Jurkat, Clone E6-1 (cell line): Measurements from ENCODE around the gene RTN4R.

Source experiments
- DNase-seq: peaks from one replicate; pipeline ENCODE4 v3.0.0-alpha.2; 2011; ENCODE audit warnings: low read depth, low spot score
- H3K4me3 ChIP-seq: 2 replicates; pipeline ENCODE4 v1.5.1; 2011; ENCODE audit warnings: mild to moderate bottlenecking, low read length, control low read depth, moderate library complexity

The RTN4R gene

DNA sequence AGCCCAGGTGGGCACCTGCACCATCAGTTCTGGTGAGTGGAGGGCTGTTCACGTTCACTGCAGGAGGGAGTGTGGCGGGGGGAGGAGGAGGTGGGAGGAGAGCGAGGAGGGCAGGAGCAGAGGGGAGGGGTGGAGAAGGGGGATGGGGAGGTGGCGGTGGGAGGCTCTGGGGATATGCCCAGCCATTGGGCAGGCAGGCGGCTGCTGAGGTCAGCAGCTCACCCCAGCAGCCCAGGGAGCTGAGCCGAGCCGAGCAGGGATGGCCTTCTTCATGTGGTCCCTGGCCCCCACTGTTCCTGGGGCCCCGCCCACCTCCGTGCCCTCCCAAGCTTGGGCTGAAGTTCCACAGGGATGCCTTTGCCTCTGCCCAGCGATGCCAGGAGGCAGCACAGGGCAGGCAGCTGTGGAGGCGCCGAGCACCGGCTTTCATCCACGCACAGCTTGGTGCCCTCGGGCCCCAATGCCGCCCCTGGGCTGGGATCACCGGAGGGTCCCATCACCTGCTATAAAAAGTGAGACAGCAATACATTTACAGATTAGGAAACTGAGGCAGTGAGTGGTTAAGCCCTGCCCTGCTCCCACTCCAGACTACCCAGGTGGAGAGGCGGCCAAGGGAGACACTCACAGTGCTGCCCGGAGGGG is 21.6 kb downstream of the RTN4R start:
- H3K4me3 ChIP-seq, result no peak overlapping the region
- no peak for DNase-seq

DNA sequence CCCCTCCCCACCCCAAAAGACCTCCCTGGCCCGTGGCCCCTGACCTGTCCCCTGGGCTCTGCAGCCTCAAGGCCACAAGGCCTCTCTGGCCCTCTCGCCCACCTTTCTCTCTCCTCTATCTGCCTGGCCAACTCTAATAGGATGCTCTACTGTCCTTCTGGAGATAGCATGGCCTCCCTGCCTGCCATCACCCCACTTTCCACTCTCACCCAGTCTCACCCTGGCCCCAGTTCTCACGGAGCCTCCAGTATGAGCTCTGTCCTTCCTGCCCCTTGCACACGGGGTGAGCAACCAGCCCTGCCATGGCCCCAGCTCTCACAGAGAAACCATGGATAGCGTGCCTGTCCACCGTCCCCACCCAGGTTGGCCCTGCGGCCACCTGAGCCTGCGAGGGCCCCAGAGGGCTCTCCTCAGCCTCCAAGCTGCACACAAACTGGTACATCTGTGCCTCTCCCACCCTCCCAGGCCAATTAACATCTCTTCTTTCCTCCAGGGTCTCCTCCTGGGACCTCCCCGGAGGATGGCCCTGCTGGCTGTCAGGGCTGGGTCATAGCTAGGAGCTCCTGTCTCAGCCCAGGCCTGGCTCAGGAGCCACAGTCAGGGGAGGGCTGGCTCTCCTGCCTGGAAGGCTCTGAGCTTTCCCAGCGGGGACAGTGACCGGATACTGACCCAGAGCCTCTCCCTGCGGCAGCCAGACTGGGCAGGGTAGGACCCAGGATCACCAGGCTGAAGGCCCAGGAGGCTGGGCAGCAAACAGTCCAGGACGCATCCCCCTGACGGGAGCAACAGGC is 22.3 kb downstream of the RTN4R start:
- peak overlapping the region; percentile 5; the same call in 1 of the 2 replicates for H3K4me3 ChIP-seq
- DNase-seq, result no peak

DNA sequence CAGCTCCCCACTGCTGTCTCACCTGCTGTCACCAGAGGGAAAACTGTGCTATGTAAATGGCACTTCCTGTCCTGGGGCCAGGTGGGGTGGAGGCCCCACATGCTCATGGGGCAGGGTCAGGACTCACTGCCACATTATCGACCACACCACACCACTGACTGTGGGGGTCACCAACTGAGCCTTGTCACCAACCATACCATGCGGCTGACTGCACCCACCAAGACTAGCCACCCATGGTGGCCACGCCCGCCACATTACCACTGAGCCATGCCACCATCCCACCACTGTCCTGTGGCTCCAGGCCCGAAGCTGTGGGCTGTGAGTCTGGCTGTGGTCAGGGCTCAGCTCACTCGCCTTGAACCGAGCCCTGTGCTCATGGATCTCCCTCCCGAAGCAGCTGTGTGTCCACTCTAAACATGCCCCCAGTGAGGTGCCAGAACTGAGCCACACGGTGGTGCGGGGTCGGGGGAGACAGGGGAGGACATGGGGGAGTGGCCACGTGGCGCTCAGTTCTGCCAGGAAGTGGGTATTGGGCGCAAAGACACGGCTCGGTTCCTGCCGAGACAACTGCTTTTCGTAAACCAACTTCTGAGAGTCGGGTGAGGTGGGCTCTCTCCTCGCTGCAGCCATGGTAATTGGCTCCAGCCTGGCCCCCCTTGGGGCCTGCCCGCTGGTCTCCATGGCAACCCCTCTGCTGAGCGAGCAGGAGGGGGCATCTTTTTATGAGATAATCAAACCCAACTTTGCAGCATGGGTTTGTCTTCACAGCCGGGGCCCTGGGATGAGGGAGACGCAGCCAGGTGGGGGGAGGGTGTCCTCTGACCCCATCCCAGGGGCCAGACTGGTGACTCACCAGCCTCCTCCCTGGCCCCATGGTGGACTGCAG is 23.2 kb downstream of the RTN4R start:
- peak overlapping the region; percentile 23 for H3K4me3 ChIP-seq
- DNase-seq, result peak; percentile 87

DNA sequence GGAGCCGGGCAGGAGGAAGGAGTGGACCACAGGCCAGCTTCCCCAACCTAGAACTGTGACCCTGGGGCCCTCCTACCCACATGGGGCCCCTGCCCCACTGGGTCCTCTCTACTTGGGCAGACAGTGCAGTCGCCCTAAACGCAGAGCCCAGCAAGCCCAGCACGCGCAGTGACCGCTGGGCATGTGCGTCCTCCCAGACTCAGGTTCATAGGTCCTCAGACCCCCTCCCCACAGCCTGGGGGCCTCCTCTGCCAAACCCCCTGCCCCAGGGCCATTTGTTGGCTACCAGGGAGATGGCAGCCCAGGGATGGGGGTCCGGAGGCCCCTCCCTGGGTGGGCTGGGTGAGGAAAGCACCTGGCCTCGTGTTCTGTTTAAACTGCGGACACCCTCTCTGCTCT is 23.9 kb downstream of the RTN4R start:
- H3K4me3 ChIP-seq, result no peak overlapping the region
- DNase-seq, result no peak

DNA sequence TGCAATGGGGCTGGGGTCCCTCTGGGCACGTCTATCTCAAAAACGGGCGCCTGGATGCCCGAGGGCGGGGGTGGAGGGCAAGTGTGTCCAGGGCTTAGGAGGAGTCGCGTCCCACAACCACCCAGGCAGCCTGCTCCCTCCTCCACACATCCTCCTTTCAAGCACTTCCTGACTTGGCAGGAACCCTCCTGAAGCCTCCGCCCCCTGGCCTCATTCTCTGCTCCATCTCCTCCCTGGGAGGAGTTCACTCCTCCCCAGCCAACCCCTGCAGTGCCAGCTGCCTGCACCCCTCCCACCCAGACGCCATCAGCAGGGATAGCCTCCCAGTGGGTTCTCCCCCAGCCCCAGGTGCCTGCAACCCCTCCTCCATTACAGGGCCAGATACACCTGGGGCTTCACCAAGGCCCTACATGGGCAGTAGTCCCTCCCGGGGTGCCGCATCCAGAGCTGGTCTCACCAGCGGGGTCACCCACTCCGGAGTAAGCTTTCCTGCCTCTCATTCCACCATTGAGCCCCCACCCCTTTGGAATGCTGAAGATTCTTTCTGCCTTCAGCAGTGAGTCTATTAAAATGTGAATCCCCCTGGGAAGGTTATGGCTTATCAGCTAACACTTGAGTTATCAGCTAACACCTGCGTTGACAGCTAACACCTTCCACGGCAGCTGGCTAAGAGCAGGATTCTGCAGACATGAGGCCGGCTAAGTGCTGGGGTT is 24.4 kb downstream of the RTN4R start:
- DNase-seq, result peak; percentile 93
- H3K4me3 ChIP-seq, result peak overlapping the region; percentile 46

DNA sequence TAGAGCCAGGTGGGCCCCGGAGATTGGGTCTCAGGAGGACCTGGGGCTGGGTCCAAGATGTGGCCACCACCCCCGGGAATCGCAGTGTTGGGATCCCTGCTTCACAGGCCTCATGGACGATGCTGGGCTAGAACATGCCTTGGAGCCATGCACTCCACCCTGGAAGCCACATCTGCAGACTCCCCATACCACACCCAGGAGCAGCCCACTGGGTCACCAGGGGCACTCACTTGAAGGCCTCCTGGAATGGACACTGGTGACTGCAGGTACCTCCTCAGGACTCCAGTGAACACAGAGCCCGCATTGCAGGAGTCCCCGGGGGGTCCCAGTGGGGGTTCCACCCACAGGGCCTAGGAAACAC is 25.0 kb downstream of the RTN4R start:
- no peak for DNase-seq
- peak overlapping the region; percentile 46 for H3K4me3 ChIP-seq

DNA sequence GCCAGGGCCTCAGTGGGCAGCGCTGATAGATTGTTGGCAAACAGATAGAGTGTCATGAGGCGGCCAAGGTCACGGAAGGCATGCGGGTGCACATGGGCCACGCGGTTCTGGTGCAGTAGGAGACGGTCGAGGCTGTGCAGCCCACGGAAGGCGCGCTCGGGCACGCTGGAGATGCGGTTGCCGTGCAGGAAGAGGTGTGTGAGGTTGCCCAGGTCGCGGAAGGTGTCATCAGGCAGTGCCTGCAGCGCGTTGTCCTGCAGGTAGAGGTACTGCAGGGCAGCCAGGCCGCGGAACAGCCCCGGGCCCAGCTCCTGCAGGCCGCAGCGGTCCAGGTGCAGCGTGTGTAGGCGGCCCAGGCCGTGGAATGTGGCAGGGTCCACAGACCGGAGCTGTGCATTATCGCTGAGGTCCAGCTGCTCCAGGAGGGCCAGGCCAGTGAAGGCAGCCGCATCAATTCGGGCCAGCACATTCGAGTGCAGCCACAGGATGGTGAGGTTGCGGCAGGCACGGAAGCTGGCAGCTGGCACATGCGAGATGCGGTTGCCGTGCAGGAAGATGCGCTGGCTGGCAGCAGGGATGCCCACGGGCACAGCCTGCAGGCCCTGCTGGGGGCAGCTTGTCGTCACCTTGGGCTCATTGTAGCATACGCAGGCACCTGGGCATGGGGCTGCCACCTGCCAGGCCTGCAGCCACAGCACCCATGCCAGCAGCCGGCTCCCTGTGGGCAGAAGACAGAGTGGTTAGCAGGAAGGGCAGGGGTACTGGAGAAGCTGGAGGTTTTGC is 25.5 kb downstream of the RTN4R start:
- no peak overlapping the region for H3K4me3 ChIP-seq
- DNase-seq, result no peak

DNA sequence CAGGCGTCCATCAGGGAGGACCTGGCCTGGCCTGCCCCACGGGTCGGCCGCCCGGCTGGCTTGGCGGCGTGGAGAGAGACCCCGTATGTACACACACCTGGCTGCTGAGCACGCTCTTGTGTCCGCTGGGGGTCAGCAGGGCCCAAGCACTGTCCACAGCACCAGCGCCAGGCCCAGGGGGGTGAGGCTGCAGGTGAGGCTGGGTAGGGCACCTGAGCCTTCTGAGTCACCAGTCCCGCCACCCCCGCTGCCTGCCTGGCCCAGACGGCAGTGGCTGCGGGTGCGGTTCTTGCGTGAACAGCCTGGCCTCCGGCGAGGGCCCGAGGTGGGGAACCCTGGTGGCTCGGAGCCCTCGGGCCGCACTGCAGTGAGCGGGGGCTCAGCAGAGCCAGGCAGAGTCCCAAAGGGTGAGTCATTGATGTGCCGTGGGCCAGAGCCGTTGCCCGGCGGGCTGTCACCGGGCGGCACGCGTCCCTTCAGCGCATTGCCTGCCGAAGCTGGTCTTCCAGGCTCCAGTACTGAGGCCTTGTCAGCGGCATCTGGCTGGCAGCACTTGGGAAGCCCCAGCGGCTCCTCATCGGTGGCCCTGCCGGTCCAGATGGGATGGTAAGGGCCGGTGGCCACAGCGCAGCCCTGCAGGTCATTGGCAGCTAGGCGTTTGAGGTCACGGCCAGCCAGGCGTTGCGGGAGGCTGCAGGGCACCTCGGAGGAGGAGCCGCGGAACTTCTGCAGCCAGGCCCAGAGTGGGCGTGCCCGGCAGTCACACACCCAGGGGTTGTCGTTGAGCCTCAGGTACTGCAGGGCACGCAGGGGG is 26.3 kb downstream of the RTN4R start:
- no peak for DNase-seq
- no peak overlapping the region for H3K4me3 ChIP-seq

DNA sequence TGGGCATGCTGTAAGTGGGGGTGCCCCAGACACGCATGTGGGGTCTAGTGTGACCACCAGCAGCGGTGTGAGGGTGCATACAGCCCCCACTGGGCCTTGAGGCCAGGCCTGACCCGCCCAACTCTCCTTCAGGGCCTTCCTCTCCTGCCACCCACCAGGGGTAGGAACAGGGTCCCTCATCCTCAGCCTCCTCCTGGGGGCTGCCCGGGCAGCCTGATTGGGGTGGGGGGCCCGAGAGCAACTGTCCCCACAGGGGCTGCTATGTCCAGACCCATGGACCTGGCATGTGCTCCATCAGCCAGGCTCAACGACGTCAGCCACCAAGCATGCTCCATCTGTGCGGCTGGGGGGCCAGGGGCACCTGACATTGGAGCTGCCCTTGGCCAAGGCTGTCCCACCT is 27.2 kb downstream of the RTN4R start:
- H3K4me3 ChIP-seq, result no peak overlapping the region
- no peak for DNase-seq

DNA sequence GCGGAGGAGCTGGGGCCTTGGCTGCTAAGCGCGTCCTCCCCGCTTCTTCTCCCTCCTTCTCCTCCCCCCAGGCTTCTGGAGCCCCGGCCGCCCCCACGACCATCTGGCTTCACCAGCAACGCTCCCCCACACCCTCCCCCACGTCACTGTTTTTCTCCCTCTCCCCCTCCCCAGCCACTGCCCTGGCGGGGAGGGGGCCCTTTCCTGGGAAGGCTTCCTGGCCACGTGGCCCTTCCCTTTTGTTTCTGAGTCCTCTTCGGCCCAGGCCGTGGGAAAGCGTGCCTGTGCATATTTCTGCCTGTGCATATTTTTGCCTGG is 27.7 kb downstream of the RTN4R start:
- DNase-seq, result no peak

DNA sequence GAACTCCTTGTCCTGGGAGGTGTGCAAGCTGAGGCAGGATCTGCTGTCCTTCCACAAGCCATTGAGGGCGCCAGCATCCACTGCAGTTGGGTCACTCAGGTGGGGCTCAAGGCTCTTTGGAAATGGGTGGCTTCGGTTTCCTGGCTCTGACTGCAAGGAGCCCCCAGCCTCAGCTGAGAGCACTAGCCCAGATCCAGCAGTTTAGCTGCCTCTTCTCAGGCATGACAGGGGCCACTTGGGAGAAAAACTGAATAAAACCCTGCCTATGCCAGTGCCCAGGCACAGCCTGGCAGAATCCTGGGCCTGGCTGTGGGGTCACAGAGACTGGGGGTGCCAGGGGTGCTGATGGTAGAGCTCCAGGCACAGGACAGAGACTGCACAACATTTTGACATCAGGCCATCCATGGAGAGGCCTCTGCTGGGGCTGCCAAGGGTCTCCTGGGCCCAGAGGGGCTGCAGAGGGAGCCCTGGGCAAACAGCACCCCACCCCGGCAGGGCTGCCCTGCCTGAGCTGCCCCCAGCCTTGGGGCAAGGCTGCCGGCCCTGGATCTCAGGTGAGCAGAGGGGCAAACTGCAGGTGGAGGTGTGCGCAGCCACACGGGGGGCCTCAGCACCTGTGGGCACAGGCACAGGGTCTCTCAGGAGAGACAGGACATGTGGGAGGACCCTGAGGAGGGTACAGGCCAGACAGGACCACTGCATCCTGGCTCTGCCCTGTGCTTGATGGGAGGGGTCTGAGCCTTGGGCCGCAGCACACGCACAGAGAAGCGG is 28.3 kb downstream of the RTN4R start:
- H3K4me3 ChIP-seq, result no peak overlapping the region
- no peak for DNase-seq

More for the DNA sequence above, 27.7 kb downstream of the RTN4R start:
- no peak overlapping the region for H3K4me3 ChIP-seq

DNA sequence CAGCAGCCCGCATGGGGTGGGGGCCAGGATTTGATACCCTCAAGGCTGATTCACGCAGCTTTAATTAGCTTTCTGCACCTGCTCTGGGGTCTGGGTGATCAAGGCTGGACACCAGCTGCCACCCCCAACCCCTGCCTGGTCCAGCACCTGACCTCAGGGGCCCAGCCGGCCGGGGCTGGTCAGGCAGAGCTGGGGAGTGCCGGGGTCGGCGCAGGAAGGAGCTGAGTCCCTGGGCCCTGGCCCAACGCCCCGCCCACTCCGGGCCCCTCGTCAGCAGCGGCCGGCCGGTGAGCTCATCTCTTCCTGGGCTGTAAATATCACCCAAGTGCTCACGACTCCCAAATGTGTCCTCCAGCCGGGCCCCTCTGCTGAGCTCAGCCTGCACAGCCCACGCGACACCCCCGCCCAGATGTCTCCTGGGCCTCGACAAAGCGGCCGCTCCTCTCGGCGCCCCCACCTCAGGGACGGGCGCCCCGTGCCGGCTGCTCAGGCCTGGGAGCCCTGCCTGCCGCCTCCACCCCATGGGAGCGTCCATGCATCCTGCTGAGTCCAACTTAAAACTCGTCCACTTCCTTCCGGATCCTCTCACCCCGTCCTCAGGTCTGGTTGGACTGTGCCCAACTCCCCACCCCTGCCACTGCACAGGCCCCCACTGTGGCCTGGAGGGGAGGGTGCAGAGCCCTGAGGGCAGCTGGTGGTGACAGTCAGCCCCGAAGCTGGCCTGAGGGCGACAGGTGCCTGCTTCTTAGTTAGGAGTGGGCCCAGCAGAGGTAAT is 29.0 kb downstream of the RTN4R start:
- DNase-seq, result no peak
- no peak overlapping the region for H3K4me3 ChIP-seq

DNA sequence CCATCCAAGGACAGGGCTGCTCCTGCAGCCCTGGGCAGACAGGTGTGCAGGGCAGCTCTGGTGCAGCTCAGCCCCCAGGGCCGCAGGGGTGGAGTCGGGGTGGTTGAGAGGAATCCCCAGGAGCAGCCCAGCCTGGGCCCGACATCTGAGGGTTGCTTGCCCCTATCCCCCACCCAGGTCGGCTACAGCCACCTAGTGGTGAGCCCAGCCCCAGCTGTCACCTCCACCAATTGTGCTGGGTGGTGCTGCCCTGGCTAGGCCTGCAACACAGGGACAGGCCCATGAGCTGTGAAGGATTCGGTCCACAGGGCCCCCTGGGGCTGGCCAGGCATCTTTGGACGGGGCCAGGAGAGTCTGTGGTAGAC is 29.6 kb downstream of the RTN4R start:
- DNase-seq, result peak; percentile 36
- H3K4me3 ChIP-seq, result no peak overlapping the region

DNA sequence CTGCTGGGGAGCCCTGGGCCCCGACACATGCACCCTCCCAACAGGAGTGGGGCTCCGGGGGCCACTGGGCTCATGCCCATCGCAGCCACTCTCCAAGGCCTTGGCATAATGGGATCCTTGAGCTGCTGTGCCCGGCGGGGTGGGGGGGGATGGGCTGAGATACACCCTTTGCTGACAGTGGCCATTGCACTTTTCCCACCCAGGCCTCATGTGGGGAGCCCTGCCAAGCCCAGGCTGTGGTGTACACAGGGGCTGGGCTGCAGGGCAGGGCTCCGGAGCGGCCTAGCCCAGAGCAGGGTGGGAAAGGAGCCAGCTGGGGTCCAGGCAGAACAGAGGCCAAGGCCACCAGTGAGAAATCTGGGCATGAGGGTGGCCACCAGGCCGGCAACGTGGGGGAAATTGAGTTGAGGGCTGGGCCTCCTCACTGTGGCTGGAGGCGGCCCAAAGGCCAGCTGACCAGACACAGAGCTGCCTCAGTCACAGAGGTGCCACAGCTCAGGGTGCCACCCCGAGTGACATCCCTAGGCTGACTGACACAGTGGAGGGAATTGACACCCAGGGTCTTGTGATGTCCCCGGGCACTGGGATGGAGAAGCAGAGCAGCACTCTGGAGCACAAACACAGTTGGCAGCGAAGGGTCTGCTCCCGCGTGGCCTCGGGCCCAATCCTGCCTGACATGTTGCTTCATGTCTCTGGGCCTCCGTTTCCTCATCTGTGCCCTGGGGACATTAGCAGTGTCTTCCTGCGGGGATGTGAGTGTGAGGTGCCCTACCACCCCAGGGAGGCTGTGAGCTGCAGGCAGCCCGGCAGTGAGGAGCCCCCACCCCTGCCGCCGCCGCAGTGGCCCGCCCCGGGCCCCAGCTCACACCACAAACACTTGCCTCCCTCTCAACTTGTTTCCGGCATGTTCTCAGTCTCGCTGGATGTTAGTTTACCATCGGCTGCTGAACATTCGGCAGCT is 30.4 kb downstream of the RTN4R start:
- H3K4me3 ChIP-seq, result no peak overlapping the region
- no peak for DNase-seq

DNA sequence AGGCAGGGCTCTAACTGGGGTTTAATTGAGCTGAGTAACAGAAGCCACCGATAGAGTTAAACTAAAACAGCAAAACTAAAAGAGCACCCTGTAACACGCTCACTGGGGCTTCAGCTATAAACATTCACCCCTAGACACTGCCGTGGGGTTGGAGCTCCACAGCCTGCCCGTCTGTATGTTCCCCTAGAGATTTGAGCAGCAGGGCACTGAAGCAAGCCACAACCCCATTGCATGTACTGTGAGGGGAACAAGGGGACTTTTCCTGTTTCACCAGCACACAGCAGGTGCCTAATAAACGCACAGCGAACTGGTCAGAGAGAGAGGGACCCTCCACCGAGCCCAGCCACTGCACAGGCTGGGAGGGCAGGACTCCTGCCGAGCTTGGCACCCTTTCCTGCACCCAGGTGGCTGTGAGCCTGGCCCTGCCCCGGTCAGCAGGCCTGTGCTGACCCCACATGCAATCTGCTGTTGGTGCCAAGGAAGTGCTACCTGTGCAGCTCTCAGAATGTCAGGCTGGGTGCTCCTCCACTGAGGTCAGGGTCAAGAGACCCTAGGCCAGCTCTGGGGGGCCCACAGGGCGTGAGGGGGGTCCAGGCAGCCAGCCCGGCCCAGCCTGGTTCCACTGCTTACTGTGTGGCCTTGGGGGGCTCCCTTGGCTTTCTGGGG is 31.9 kb downstream of the RTN4R start:
- no peak overlapping the region for H3K4me3 ChIP-seq
- DNase-seq, result no peak
